ENCODE results near the gene HCAR3.

DNA sequence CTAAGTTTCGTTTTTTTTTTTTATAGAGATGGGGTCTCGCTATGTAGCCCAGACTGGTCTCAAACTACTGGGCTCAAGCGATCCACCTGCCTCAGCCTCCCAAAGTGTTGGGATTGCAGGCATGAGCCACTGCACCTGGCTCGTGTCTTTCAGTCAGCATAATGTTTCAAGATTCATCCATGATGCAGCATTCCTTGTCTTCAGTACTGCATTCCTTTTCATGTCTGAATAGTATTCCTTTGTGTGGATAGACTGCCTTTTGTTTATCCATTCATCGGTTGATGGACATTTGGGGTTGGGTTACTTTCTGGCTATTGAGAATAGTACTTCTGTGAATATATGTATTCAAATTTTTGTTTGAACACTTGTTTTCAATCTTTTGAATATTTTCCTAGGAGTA is 50.9 kb downstream of the HCAR3 start:
- TF ChIP-seq ZFP30 (CRISPR knock-in tag; IDR thresholded peaks at IDR 0.05), result no peak
- no peak for TF ChIP-seq ISL1 (CRISPR knock-in tag; IDR thresholded peaks at IDR 0.05)
- TF ChIP-seq, protein P1, sequence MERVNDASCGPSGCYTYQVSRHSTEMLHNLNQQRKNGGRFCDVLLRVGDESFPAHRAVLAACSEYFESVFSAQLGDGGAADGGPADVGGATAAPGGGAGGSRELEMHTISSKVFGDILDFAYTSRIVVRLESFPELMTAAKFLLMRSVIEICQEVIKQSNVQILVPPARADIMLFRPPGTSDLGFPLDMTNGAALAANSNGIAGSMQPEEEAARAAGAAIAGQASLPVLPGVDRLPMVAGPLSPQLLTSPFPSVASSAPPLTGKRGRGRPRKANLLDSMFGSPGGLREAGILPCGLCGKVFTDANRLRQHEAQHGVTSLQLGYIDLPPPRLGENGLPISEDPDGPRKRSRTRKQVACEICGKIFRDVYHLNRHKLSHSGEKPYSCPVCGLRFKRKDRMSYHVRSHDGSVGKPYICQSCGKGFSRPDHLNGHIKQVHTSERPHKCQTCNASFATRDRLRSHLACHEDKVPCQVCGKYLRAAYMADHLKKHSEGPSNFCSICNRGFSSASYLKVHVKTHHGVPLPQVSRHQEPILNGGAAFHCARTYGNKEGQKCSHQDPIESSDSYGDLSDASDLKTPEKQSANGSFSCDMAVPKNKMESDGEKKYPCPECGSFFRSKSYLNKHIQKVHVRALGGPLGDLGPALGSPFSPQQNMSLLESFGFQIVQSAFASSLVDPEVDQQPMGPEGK (CRISPR knock-in tag; IDR thresholded peaks at IDR 0.05; ENCODE audit: borderline replicate concordance), result no peak

All from SK-N-SH treated with all-trans-retinoic acid at 6 μM for 48 hours (cell line).